GM21619 (cell line): ENCODE results near the gene BRSK2.

Experiments
- ATAC-seq: cut with Tn5 transposase; IDR thresholded peaks from one replicate; pipeline ENCODE4 v1.9.1; 2021; ENCODE audit not compliant: unreplicated experiment

The BRSK2 gene

DNA sequence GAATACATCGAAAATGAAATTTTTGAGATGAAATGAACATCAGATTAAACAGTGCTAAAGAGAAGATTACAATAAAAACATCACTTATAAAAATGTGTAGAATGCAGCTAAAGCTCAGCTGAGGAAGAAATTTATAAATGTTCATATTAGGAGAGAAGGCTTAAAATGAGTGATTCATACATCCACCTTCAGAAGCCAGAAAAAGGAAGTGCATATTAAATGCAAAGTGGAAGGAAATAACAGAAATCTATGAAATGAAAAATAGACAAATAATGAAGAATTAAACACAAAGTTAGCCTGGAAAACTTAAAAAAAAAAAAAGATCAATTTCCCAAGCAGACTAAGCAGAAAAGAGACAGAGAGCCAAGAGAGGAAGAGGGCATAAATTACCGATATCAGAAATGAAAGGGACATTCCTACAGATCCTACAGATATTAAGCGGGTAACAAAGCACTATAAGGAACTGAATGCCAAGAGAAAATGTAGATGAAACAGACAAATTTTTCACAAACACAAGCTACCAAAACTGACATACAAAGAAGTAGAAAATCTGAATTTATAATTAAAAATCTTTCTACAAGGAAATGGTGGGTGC is 104.0 kb downstream of the BRSK2 start:
- no peak for ATAC-seq

GRCh38 chr11:1494650-1495049 is 104.9 kb downstream of the BRSK2 start:
- ATAC-seq, result no peak

DNA sequence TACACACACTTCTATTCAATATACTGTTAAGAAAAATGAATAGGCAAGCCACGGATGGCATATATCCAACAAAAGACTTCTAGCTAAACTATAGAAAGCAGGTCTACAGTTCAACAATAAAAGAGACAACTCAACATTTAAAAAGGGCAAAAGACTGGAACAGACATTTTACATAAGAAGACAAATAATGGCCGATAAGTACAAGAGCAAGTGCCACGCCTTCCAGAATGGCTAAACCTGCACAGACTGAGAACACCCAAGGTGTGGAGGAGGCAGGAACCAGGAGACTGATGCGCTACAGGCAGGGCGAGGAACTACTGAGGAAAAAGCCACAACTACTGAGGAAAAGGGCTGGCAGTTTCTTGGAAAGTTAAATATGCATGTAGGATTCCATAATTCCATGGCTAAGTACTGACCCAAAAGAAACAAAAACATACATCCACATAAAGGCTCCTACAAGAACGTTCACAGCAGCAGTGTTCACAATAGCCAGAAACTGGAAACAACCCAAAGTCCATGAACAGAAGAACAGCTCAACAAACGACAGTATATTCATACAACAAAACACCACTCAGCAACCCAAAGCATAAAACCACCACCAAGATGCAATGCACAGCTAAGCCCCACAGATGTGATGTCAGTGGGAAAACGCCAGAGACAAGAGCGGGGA is 106.5 kb downstream of the BRSK2 start:
- ATAC-seq, result no peak

- no peak for ATAC-seq
Measured at GRCh38 chr11:1496761-1497095, 107.0 kb downstream of the BRSK2 start.

GRCh38 chr11:1497600-1497999 is 107.9 kb downstream of the BRSK2 start:
- ATAC-seq, result no peak

GRCh38 chr11:1498262-1498661 is 108.5 kb downstream of the BRSK2 start:
- ATAC-seq, result no peak

DNA sequence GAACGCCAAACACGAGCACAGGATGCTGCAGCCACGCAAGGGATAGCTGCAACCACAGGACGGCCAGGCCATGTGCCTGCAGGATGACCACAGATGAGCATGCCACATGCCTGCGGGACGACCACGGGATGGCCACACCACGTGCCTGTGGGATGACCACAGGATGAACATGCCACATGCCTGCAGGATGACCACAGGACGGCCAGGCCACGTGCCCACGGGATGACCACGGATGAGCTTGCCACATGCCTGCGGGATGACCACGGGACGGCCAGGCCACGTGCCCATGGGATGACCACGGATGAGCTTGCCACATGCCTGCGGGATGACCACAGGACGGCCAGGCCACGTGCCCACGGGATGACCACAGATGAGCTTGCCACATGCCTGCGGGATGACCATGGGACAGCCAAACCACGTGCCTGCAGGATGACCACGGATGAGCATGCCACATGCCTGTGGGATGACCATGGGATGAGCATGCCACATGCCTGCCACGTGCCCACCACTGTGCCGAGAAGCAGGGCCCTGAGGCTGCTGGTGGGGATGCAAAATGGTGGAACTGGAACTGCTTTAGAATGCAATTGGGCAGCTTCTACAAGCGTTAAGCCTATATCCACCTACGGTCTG is 109.6 kb downstream of the BRSK2 start:
- ATAC-seq, result no peak

DNA sequence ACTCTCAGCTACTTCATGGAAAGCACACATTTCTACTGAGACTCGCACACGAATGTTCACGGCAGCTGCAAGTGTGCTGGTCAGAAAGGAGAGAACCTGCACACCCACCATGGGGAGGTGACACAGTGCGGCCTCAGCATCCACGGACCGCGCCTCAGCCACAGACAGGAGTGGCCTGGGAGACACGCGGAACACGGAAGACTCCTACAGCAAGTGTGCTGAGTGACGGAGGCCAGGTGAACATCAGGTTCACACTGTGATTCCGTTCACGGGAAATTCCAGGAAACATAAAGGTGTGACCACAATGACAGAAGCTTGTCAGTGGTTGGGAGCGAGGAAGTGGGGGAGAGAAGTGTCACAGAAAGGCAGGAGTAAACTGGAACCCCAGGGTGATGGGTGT is 110.2 kb downstream of the BRSK2 start:
- no peak for ATAC-seq

GRCh38 chr11:1500466-1501420 is 111.0 kb downstream of the BRSK2 start:
- ATAC-seq, result no peak

DNA sequence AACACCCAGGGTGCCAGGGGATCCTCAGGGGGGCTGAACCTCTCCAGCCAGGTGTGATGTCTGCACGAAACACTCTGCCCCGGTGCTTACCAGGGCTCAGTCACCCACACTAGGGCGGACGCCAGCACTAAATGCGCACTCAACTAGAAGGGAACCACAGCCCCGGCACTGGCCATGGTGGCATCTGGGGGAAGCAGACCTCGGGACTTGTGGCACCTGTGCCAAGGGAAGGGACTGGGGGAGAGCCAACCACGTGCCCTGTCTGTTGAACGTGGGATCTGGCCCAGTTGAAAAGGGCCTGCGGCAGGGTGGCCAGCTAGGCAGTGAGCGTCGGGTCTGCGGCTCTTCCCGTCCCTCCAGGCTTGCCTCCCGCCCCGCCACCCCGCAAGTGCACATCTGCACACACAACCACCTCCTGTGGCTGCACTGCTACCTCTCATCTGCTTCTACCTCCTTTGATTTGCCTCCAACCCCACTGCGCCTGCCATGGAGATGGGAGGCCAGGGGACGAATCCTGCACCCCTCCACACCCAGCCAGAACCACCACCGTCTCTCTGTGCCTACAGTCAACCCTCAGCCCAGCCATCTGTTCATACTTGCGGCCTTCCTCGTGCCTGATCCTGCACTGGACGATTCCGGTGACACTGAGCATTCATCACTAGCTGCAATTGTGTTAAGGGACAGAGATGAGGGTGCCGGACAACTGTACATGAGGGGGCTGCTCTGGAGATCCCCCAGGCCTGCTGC is 111.9 kb downstream of the BRSK2 start:
- ATAC-seq, result no peak

DNA sequence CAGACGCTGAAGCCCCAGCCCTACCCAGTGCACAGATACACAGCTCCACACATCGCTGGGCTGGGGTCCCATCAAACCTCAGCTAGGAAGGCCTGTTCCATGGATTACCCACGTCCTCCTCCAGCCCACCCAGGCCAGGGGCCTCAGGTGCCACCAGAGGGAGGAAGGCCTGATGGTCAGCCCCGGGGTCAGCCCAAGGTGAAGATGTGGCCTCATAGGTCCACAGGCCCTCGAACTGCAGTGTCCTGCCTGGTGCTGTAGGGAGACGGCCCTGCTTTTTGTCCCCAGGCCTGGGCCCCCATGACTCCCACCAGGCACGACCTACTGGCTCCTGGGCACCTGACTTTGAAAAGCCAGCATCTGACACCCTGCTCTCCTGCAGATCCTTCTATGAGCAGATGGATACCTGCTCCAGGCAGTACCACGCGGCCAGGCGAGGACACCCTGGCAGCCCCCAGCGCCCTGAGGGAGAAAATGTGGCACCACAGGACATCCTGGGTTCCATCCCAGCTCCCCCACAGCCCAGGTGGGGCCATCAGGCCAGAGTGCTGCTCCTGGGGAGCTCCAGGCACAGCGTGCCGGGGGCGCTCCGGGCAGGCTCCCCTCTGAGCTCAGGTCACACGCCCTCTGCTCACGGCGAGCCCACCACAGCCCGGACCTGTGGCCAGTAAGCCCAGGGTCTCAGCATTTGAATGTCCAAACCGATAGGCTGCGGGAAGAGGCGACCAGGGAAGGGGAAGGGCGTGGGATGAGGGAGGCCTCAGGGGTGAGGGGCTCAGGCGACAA is 112.6 kb downstream of the BRSK2 start:
- ATAC-seq, result no peak

DNA sequence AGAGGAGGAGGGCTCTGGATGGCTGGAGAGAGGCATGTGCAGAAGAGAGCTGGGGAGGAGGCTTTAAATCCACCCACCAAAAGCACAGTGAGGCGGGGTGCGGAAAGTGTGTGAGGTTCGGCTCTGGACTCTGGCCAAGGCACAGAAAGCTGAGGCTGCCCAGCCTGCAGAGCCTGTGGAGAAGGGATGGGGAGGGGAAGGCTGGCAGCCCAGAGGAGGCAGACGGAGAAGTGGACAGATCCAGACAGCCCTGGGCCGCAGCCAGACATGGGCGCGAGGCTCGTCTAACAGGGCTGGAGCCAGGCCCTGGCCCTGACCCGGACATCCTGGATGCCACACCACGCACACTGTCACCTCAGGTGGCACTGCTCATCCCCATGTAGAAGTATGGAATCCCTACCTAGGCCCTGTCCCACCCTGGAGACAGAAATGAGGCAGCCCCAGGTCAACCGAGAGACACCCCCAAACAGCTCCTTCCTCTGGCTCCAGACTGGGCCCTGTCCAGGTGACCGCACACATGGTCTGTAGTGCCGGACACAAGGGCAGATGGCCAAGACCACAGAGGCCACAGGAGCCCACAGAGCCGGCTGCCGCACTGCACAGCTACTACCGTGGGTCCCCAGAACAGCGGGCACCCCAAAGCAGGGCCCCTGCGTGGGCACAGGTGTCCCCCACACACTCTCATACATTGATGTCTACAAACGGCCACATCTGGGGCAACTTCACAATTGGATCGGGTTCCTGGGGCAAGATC is 113.4 kb downstream of the BRSK2 start:
- no peak for ATAC-seq

- ATAC-seq, result no peak
Measured at GRCh38 chr11:1503708-1504104, 114.0 kb downstream of the BRSK2 start.

- ATAC-seq, result no peak
Measured at GRCh38 chr11:1504138-1504537, 114.4 kb downstream of the BRSK2 start.

- no peak for ATAC-seq
Measured at GRCh38 chr11:1504581-1505290, 115.0 kb downstream of the BRSK2 start.

DNA sequence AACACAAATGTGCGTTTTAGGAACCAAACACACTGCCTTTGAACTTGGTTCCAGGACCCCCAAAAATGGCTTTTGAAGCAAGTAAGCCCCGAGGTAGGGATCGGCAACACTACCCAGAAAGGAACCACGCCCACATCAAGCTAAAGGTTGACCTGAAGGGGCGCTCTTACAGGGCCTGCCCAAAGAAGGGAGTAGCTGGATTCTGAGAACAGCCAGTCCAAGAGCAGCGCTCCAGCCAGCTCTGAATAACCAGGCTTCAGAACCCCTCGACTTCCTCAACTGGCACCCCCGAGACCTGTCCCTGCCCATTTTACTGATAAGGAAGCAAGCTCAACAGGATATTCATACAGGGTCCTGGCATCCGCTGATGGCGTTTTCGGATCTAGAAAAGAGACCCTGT is 115.7 kb downstream of the BRSK2 start:
- no peak for ATAC-seq

DNA sequence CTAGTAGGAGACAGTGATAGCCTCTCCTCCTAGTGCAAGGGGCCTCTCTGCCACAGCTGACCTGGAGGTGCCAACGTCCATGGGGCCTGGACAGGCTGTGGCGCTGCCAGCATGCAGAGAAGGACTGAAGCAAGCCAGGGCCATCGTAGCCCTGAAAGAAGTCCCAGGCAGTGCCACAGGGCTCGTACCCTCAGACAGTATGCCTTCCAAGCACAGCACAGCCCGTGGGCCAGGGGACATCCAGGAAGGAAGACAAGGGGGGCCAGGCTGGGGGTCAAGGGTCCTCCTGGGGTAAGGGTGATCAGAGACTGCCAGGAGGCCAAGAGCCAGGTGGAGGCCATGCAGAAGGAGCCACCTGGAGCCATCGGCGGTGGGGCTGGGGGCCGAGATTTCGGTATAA is 117.2 kb downstream of the BRSK2 start:
- no peak for ATAC-seq

GRCh38 chr11:1507381-1508140 is 117.8 kb downstream of the BRSK2 start:
- no peak for ATAC-seq
